Neural cell (in vitro differentiated cells): ENCODE results near the gene PIGZ. TPM values are rescaled to one million over a fixed set of nuclear protein-coding genes. Genes with fewer than 3 reads are reported as not detected.

Experiments used
- H2AFZ ChIP-seq: fragments of 200-600, 300-800 bp; sonication (generic), shearing (Covaris generic); 2 replicates; pipeline ENCODE4 v1.6.0; 2014; ENCODE audit warnings: low read depth, mild to moderate bottlenecking, antibody characterized with exemption, low read length, moderate library complexity
- H3F3A ChIP-seq: fragments of 200-600 bp; shearing (Covaris generic); 2 replicates; pipeline ENCODE4 v1.6.1; 2016; ENCODE audit warnings: mild to moderate bottlenecking, moderate library complexity, mixed read lengths, antibody characterized with exemption, low read length; ENCODE audit not compliant: insufficient read depth, poor library complexity, severe bottlenecking
- H3K27ac ChIP-seq: fragments of 200-600, 300-800 bp; sonication (generic), shearing (Covaris generic); 2 replicates; pipeline ENCODE4 v1.5.1; 2014; ENCODE audit warnings: mild to moderate bottlenecking, low read length, moderate library complexity
- H3K27me3 ChIP-seq: fragments of 300-800, 200-600 bp; sonication (generic), shearing (Covaris generic); 2 replicates; pipeline ENCODE4 v1.6.0; 2014; ENCODE audit warnings: mild to moderate bottlenecking, low read depth, low read length, moderate library complexity; ENCODE audit not compliant: insufficient read depth
- H3K36me3 ChIP-seq: fragments of 300-800, 200-600 bp; sonication (generic), shearing (Covaris generic); 2 replicates; pipeline ENCODE4 v1.5.1; 2014; ENCODE audit warnings: mild to moderate bottlenecking, antibody characterized with exemption, low read length, moderate library complexity; ENCODE audit not compliant: insufficient read depth
- H3K4me2 ChIP-seq: fragments of 300-800, 200-600 bp; sonication (generic), shearing (Covaris generic); 2 replicates; pipeline ENCODE4 v1.6.0; 2014; ENCODE audit warnings: mild to moderate bottlenecking, low read length
- H3K4me3 ChIP-seq: fragments of 300-800, 200-600 bp; sonication (generic), shearing (Covaris generic); 2 replicates; pipeline ENCODE4 v1.5.1; 2014; ENCODE audit warnings: mild to moderate bottlenecking, low read length, moderate library complexity
- H3K79me2 ChIP-seq: fragments of 200-600 bp; shearing (Covaris generic); replicated peaks from 2 replicates; pipeline ENCODE4 v1.6.0; 2014; ENCODE audit warnings: mild to moderate bottlenecking, low read length, moderate library complexity; ENCODE audit not compliant: insufficient read depth
- H3K9ac ChIP-seq: fragments of 300-800, 200-600 bp; sonication (generic), shearing (Covaris generic); 2 replicates; pipeline ENCODE4 v1.6.1; 2016; ENCODE audit warnings: mild to moderate bottlenecking, low read length, mixed read lengths
- H3K9me2 ChIP-seq: fragments of 200-600 bp; shearing (Covaris generic); 2 replicates; pipeline ENCODE4 v1.6.1; 2016; ENCODE audit warnings: mild to moderate bottlenecking, low read length, mixed read lengths; ENCODE audit not compliant: insufficient read depth
- H3K9me3 ChIP-seq: fragments of 200-600, 300-800 bp; sonication (generic), shearing (Covaris generic); 2 replicates; pipeline ENCODE4 v1.6.1; 2016; ENCODE audit warnings: mild to moderate bottlenecking, mixed run types, low read length, moderate library complexity, mixed read lengths
- H4K20me1 ChIP-seq: fragments of 200-600 bp; shearing (Covaris generic); 2 replicates; pipeline ENCODE4 v1.6.1; 2016; ENCODE audit warnings: mild to moderate bottlenecking, mixed run types; ENCODE audit not compliant: insufficient read depth
- EP300 ChIP-seq: fragments of 450-650 bp; conservative IDR thresholded peaks from 2 replicates; pipeline ENCODE4 v1.6.1; 2014; ENCODE audit warnings: antibody characterized with exemption, mild to moderate bottlenecking, moderate library complexity; ENCODE audit not compliant: poor library complexity, severe bottlenecking
- EZH2 ChIP-seq: fragments of 200-600, 300-800 bp; shearing (Covaris generic), sonication (generic); IDR thresholded peaks from 2 replicates; pipeline ENCODE4 v1.6.1; 2014; ENCODE audit warnings: antibody characterized with exemption, low read length, borderline replicate concordance, mild to moderate bottlenecking; ENCODE audit not compliant: insufficient read depth, poor library complexity, severe bottlenecking
- MXI1 ChIP-seq: fragments of 450-650 bp; conservative IDR thresholded peaks from 2 replicates; pipeline ENCODE4 v1.6.1; 2014; ENCODE audit warnings: antibody characterized with exemption, mild to moderate bottlenecking; ENCODE audit not compliant: poor library complexity, severe bottlenecking
- POLR2AphosphoS5 ChIP-seq: IDR thresholded peaks from 2 replicates; pipeline ENCODE4 v1.6.1; 2012
- RAD21 ChIP-seq: fragments of 450-650 bp; conservative IDR thresholded peaks from 2 replicates; pipeline ENCODE4 v1.6.1; 2014; ENCODE audit warnings: antibody characterized with exemption, mild to moderate bottlenecking, moderate library complexity
- REST ChIP-seq: IDR thresholded peaks from 2 replicates; pipeline ENCODE4 v1.6.1; 2012; ENCODE audit warnings: borderline replicate concordance
- SMC3 ChIP-seq: fragments of 450-650 bp; conservative IDR thresholded peaks from 2 replicates; pipeline ENCODE4 v1.6.1; 2014; ENCODE audit warnings: antibody characterized with exemption, mild to moderate bottlenecking, moderate library complexity; ENCODE audit not compliant: poor library complexity
- TAF1 ChIP-seq: IDR thresholded peaks from 2 replicates; pipeline ENCODE4 v1.6.1; 2012; ENCODE audit warnings: low read depth
- polyA plus RNA-seq: library from polyadenylated mRNA; depleted of rRNA; stranded (reverse); fragments of >200 nt; gene quantifications from 2 replicates; pipeline ENCODE4 v1.2.3, GENCODE V29; 2014
- TF ChIP-seq, protein P1 (sequence below): fragments of 450-650 bp; IDR thresholded peaks from 2 replicates; pipeline ENCODE4 v1.5.1; 2014; ENCODE audit warnings: antibody characterized with exemption, mild to moderate bottlenecking, moderate library complexity; ENCODE audit not compliant: poor library complexity, severe bottlenecking

Gene PIGZ
- polyA plus RNA-seq, 1 donor from 2014 or later = 6.5 TPM

GRCh38 chr3:196954832-196955231 is 13.8 kb downstream of the PIGZ start:
- H3K9ac ChIP-seq = no peak overlapping the region
- no peak overlapping the region for H3K4me3 ChIP-seq
- no peak for TF ChIP-seq EZH2
- no peak for TF ChIP-seq MXI1
- TF ChIP-seq, protein P1, sequence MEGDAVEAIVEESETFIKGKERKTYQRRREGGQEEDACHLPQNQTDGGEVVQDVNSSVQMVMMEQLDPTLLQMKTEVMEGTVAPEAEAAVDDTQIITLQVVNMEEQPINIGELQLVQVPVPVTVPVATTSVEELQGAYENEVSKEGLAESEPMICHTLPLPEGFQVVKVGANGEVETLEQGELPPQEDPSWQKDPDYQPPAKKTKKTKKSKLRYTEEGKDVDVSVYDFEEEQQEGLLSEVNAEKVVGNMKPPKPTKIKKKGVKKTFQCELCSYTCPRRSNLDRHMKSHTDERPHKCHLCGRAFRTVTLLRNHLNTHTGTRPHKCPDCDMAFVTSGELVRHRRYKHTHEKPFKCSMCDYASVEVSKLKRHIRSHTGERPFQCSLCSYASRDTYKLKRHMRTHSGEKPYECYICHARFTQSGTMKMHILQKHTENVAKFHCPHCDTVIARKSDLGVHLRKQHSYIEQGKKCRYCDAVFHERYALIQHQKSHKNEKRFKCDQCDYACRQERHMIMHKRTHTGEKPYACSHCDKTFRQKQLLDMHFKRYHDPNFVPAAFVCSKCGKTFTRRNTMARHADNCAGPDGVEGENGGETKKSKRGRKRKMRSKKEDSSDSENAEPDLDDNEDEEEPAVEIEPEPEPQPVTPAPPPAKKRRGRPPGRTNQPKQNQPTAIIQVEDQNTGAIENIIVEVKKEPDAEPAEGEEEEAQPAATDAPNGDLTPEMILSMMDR = no peak
- no peak for TF ChIP-seq EP300
- TF ChIP-seq POLR2AphosphoS5 = no peak
- TF ChIP-seq RAD21 = no peak
- no peak for TF ChIP-seq TAF1
- TF ChIP-seq REST = no peak
- TF ChIP-seq SMC3 = no peak
- H3K9me3 ChIP-seq = no peaks in the 10 kb centered on the region
- H3K36me3 ChIP-seq = no peaks in the 10 kb centered on the region
- no peaks in the 10 kb centered on the region for H3K27me3 ChIP-seq
- no peaks in the 10 kb centered on the region for H3F3A ChIP-seq
- no peak overlapping the region for H3K4me2 ChIP-seq
- H2AFZ ChIP-seq = no peak overlapping the region
- H3K79me2 ChIP-seq = no peaks in the 10 kb centered on the region
- H3K9me2 ChIP-seq = no peaks in the 10 kb centered on the region
- no peaks in the 10 kb centered on the region for H4K20me1 ChIP-seq
- H3K27ac ChIP-seq = no peak overlapping the region

- Histone ChIP-seq H3K9me3 (no peaks in the 10 kb centered on the region), H4K20me1 (no peaks in the 10 kb centered on the region), H3K4me3 (no peak overlapping the region), H3K27me3 (no peaks in the 10 kb centered on the region), H3K27ac (no peak overlapping the region), H3K4me2 (no peak overlapping the region), H3K9me2 (no peaks in the 10 kb centered on the region), H3K9ac (no peak overlapping the region), H2AFZ (no peak overlapping the region), H3K79me2 (no peaks in the 10 kb centered on the region), H3K36me3 (no peaks in the 10 kb centered on the region), H3F3A (no peaks in the 10 kb centered on the region)
- TF ChIP-seq MXI1 (no peak), REST (no peak)
These were observed 17.3 kb downstream of the PIGZ start for GRCh38 chr3:196951371-196951770.
